22Rv1 (cell line): ENCODE results near the gene ERCC1.

Experiments used
- H3K27ac ChIP-seq: fragments of 450-650 bp; 2 replicates; pipeline ENCODE4 v1.5.1; 2017
- ZFX ChIP-seq: fragments of 450-650 bp; IDR thresholded peaks from 2 replicates; pipeline ENCODE4 v1.6.1; 2017; ENCODE audit warnings: antibody characterized with exemption, borderline replicate concordance
- TF ChIP-seq, protein P1 (sequence below): fragments of 450-650 bp; IDR thresholded peaks from 2 replicates; pipeline ENCODE4 v1.5.1; 2017; ENCODE audit warnings: mild to moderate bottlenecking

The ERCC1 gene

DNA sequence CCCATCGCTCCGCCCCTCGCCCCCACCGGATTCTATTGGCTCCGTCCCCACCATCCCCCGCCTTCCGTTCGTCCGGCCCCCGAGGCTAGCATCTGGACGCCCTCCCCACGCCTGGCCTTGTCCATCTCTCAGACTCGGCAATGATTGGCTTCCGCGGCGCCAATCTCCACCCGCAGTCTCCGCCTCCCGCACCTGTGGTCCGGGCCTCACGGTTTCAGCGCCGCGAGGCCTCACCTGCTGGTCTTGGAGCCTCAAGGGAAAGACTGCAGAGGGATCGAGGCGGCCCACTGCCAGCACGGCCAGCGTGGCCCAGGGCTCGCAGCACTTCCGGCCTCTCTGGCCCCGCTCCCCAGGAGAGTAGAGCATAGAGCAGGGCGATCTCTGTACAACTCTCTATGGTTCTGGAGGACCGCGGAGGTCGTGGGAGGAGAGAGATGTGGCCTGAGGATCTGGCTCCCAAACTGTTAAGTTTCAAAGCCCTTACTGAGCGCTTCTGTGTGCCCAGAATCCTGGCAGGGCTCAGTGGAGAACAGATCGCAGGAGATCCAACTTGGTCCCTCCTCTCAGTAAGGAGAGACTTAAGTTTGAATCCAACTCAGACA is at the start of gene ERCC1:
Gene ERCC1, minus strand, starts transcription at position 329 of the 602 bp plus-strand sequence. CDS start 543 bp downstream, outside the sequence.
- no peak for TF ChIP-seq ZFX
- TF ChIP-seq, protein P1, sequence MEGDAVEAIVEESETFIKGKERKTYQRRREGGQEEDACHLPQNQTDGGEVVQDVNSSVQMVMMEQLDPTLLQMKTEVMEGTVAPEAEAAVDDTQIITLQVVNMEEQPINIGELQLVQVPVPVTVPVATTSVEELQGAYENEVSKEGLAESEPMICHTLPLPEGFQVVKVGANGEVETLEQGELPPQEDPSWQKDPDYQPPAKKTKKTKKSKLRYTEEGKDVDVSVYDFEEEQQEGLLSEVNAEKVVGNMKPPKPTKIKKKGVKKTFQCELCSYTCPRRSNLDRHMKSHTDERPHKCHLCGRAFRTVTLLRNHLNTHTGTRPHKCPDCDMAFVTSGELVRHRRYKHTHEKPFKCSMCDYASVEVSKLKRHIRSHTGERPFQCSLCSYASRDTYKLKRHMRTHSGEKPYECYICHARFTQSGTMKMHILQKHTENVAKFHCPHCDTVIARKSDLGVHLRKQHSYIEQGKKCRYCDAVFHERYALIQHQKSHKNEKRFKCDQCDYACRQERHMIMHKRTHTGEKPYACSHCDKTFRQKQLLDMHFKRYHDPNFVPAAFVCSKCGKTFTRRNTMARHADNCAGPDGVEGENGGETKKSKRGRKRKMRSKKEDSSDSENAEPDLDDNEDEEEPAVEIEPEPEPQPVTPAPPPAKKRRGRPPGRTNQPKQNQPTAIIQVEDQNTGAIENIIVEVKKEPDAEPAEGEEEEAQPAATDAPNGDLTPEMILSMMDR: no peak
- peak within 1 kb of the TSS; percentile 100 for H3K27ac ChIP-seq

DNA sequence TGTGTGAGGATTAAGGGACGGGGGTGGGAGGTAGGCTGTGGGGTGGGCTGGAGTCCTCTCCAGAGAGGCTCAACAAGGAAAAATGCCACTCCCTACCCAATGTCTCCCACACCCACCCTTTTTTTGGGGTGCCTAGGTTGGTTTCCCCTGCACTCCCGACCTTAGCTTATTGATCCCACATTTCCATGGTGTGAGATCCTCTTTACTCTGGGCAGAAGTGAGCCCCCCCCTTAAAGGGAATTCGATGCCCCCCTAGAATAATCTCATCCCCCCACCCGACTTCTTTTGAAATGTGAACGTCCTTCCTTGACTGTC is 49.6 kb upstream of the ERCC1 start:
- H3K27ac ChIP-seq: no peak overlapping the region
- TF ChIP-seq, protein P1: no peak
- TF ChIP-seq ZFX: no peak

DNA sequence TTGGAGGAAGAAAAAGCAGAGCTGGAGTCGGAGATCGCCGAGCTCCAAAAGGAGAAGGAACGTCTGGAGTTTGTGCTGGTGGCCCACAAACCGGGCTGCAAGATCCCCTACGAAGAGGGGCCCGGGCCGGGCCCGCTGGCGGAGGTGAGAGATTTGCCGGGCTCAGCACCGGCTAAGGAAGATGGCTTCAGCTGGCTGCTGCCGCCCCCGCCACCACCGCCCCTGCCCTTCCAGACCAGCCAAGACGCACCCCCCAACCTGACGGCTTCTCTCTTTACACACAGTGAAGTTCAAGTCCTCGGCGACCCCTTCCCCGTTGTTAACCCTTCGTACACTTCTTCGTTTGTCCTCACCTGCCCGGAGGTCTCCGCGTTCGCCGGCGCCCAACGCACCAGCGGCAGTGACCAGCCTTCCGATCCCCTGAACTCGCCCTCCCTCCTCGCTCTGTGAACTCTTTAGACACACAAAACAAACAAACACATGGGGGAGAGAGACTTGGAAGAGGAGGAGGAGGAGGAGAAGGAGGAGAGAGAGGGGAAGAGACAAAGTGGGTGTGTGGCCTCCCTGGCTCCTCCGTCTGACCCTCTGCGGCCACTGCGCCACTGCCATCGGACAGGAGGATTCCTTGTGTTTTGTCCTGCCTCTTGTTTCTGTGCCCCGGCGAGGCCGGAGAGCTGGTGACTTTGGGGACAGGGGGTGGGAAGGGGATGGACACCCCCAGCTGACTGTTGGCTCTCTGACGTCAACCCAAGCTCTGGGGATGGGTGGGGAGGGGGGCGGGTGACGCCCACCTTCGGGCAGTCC is 49.0 kb upstream of the ERCC1 start:
- TF ChIP-seq, protein P1: no peak
- no peak for TF ChIP-seq ZFX
- no peak overlapping the region for H3K27ac ChIP-seq

- no peak overlapping the region; the same call in 1 of the 2 replicates for H3K27ac ChIP-seq
- TF ChIP-seq, protein P1: no peak
- TF ChIP-seq ZFX: no peak
Observed at GRCh38 chr19:45471931-45472562, 48.3 kb upstream of the ERCC1 start.

DNA sequence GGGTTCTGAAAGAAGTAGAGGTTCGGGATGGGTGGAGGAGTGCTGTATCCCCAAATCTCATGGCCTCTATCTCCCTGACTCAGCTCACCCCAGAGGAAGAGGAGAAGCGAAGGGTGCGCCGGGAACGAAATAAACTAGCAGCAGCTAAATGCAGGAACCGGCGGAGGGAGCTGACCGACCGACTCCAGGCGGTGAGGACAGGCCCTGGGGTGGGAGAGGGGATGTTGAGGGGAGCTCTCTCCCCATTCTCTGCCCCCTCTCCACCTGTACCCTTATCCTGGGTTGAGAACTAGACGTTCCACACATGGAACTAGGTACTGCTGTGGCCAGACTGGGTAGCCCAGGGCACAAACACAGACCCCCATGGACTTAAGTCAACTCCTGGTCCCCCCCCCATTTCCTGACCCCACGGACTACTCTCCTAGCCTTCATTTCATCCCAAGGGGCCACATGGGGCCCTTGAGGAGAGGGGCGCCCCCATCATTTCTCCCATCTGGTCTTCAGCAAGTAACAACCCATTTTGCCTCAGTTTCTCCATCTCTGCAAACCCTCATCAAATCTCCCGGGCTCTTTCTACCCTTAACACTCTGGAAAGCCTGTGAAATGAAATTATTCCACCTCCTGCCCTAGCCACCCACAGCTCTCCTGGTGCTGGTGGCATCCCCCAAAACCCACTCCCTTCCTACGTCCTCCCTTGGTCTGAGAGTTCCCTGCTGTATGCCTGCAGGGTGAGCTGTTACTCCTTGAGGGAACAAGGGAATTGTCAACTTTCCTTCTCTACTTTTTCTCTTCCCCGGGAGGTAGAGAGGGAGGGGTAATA is 47.6 kb upstream of the ERCC1 start:
- no peak overlapping the region; the same call in 1 of the 2 replicates for H3K27ac ChIP-seq
- TF ChIP-seq, protein P1: no peak
- TF ChIP-seq ZFX: no peak

DNA sequence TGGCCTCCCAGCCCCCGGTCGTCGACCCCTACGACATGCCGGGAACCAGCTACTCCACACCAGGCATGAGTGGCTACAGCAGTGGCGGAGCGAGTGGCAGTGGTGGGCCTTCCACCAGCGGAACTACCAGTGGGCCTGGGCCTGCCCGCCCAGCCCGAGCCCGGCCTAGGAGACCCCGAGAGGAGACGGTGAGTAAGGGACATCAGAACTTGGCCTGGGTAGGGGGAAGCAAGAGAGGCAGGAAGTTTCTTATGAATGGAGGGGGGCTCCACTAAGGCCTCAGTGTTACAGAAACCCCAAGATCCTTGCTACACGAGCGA is 47.0 kb upstream of the ERCC1 start:
- TF ChIP-seq, protein P1: no peak
- no peak for TF ChIP-seq ZFX
- H3K27ac ChIP-seq: no peak overlapping the region
